Spleen (tissue), 11 donors: ENCODE results near the gene SYTL1. TPM values are rescaled to one million over a fixed set of nuclear protein-coding genes. Genes with fewer than 3 reads are reported as not detected.
A peak's percentile ranks its signal among the peaks of the same experiment; 100 is the strongest.

Source experiments
- DNase-seq: peaks from one replicate; pipeline ENCODE4 v3.0.0-alpha.2; 2020
- H3K27ac ChIP-seq, 8 donors: fragments of 200-600 bp; sonication (generic) in 7 of 8; 1 replicate in 4 of 8; 2 replicates in 4 of 8; pipeline versions ENCODE4 v1.5.0 to v1.8.0; 2016 to 2021; ENCODE audit warnings: inconsistent platforms in 4 of 8, mild to moderate bottlenecking in 4 of 8, moderate library complexity in 1 of 8
- H3K27me3 ChIP-seq, 7 donors: fragments of 200-600 bp; sonication (generic) in 6 of 7; replicated peaks in 1 of 7; 1 replicate in 4 of 7; 2 replicates in 3 of 7; pipeline versions ENCODE4 v1.5.0 to v1.8.0; 2016 to 2021; ENCODE audit warnings: inconsistent platforms in 3 of 7, mild to moderate bottlenecking in 1 of 7
- H3K36me3 ChIP-seq, 6 donors: fragments of 200-600 bp; sonication (generic) in 5 of 6; 1 replicate in 4 of 6; 2 replicates in 2 of 6; pipeline versions ENCODE4 v1.5.0 to v1.8.0; 2016 to 2021; ENCODE audit warnings: inconsistent platforms in 2 of 6
- H3K4me1 ChIP-seq, 6 donors: fragments of 200-600 bp; sonication (generic) in 5 of 6; 1 replicate in 3 of 6; 2 replicates in 3 of 6; pipeline versions ENCODE4 v1.5.0 to v1.8.0; 2016 to 2021; ENCODE audit warnings: inconsistent platforms in 3 of 6
- H3K4me3 ChIP-seq, 8 donors: fragments of 200-600 bp; sonication (generic) in 7 of 8; 1 replicate in 4 of 8; 2 replicates in 4 of 8; pipeline versions ENCODE4 v1.5.0 to v1.8.0; 2016 to 2021; ENCODE audit warnings: inconsistent platforms in 4 of 8, mild to moderate bottlenecking in 4 of 8, moderate library complexity in 2 of 8
- H3K9me3 ChIP-seq, 8 donors: fragments of 200-600 bp; sonication (generic) in 7 of 8; 1 replicate in 4 of 8; 2 replicates in 4 of 8; pipeline versions ENCODE4 v1.5.0 to v1.8.0; 2016 to 2021; ENCODE audit warnings: inconsistent platforms in 4 of 8
- POLR2A ChIP-seq, 3 donors: fragments of 450-650 bp; IDR thresholded peaks; one replicate each; pipeline ENCODE4 v1.5.1; 2017; ENCODE audit warnings: antibody characterized with exemption in 3 of 3, mild to moderate bottlenecking in 1 of 3
- POLR2AphosphoS5 ChIP-seq, 3 donors: sonication (generic); formaldehyde crosslinking; IDR thresholded peaks; one replicate each; pipeline ENCODE4 v1.5.1; 2017; ENCODE audit warnings: antibody characterized with exemption in 3 of 3
- WGBS, 5 donors: extraction: QIAGEN DNeasy Blood & Tissue Kit in 3 of 5; methylation state at CpG; one replicate each; pipeline versions ENCODE4 v1.1.5 to v1.1.7; 2013 to 2018; 5-methylcytosine and 5-hydroxymethylcytosine counted together
- intact Hi-C: fragments of 100-400 bp; cut with DNase I; formaldehyde crosslinking; loops from one replicate; pipeline ENCODE4 v1.15.0; 2023; ENCODE audit warnings: low total_unique reads
- polyA plus RNA-seq, 3 donors: library from polyadenylated mRNA; stranded (reverse); fragments of 200-250 nt; gene quantifications; one replicate each; pipeline ENCODE4 v1.2.1, GENCODE V29; 2013
- total RNA-seq, 7 donors: library from RNA; depleted of rRNA in 3 of 7; stranded (reverse); fragments of >200 nt in 3 of 7; fragmentation: NEBNext Ultra II Directional in 4 of 7; extraction: Animal tissue kit (Norgen Biotek cat#: 25700) in 4 of 7; gene quantifications; one replicate each; pipeline versions ENCODE4 v1.1.0 to v1.2.1, GENCODE V29; 2016 to 2021
- TF ChIP-seq, protein P1 (sequence below), 11 experiments: fragments of 200-600 bp in 7 of 11; fragments of 450-650 bp in 4 of 11; sonication (generic) in 4 of 11; IDR thresholded peaks in 8 of 11; conservative IDR thresholded peaks in 3 of 11; 1 replicate in 7 of 11; 2 replicates in 4 of 11; pipeline versions ENCODE4 v1.4.0 to v1.8.0; 2016 to 2021; ENCODE audit warnings: antibody characterized with exemption in 11 of 11, inconsistent platforms in 4 of 11, mild to moderate bottlenecking in 1 of 11
- donor health status: healthy with polysubstance abuse.
- donor health status: DM: no; HTN: no; CAD: no; lungs with moderate emphysema.
- donor health status: DM: no; HTN: no; CAD: no.
- donor health status: Bipolar disorder and iron deficiency.
- donor health status: healthy.
- donor health status: DM: no; HTN: no; CAD: no.
- donor health status: DM: yes; HTN: yes; CAD: no.

SYTL1 gene
- total and polyA plus RNA-seq, 10 donors: 54.9 to 208 (median 76.4) TPM

DNA sequence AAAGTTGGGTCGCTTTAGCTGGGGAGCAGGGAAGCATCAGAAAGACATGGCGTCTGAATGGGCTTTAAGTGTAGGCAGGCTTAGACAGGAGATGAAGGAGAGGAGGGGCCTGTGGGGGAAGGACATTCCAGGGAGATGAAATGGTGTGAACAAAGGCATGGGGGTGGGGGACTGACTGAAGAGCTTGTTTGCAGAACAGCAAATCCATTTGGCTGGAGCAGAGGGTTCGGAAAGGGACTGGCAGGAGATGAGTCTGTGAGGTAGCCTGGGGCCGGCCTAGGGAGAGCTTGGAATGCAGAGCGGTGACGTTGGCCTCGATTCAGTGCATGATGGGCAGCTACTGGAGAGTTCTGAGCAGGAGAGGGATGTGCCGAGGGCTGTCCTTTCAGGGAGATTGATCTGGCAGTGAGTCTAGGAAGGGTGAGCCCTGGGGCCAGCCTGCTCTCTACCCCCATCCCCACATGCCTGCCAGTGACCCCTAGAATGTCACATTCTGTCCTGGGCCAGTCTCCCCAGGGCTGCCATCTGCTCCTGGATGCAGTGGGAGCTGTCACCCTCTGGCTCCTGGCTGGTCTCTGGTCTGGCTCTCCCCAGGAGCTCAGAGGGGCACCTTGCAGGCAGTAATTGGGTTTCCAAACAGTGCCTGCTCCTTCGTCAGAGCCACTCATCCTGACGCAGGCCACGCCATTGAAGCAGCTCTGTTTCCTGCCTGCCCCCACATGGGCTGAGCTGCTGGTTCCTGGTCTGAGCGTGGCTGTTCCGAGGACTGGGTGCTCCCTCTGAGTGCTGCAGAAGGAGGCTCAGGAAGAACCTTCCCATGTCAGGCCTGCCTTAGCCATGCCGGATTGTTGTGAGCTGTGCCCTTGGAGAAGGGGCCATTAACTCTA is 42.2 kb upstream of the SYTL1 start:
- Histone ChIP-seq H3K27ac (peak overlapping the region; percentile 39 to 75 (median 60)), H3K36me3 (peaks cover 0 to 99% (median 82%) of the 10 kb centered on the region in 6 donors), H3K27me3 (no peaks in the 10 kb centered on the region), H3K4me3 (no peak overlapping the region), H3K9me3 (no peaks in the 10 kb centered on the region), H3K4me1 (peaks cover 7 to 39% (median 19%) of the 10 kb centered on the region in 6 donors)
- DNase-seq: no peak
- TF ChIP-seq, protein P1, sequence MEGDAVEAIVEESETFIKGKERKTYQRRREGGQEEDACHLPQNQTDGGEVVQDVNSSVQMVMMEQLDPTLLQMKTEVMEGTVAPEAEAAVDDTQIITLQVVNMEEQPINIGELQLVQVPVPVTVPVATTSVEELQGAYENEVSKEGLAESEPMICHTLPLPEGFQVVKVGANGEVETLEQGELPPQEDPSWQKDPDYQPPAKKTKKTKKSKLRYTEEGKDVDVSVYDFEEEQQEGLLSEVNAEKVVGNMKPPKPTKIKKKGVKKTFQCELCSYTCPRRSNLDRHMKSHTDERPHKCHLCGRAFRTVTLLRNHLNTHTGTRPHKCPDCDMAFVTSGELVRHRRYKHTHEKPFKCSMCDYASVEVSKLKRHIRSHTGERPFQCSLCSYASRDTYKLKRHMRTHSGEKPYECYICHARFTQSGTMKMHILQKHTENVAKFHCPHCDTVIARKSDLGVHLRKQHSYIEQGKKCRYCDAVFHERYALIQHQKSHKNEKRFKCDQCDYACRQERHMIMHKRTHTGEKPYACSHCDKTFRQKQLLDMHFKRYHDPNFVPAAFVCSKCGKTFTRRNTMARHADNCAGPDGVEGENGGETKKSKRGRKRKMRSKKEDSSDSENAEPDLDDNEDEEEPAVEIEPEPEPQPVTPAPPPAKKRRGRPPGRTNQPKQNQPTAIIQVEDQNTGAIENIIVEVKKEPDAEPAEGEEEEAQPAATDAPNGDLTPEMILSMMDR (IDR thresholded peaks at IDR 0.05 in 8 of 11, conservative IDR thresholded peaks at IDR 0.05 in 3 of 11): no peak
- TF ChIP-seq POLR2AphosphoS5 (IDR thresholded peaks at IDR 0.05) (peak in 2 of 3 donors; percentile 41 to 53), POLR2A (IDR thresholded peaks at IDR 0.05) (no peak)
- intact Hi-C loops: loop anchor here (2.0 kb wide), 2 partner anchors 93 to 307 kb away; partner anchors contain the start of gene GPR3
- 69 to 89% (median 71%) methylated on average over 10 to 14 of the region's 14 CpGs for WGBS, 5 donors

DNA sequence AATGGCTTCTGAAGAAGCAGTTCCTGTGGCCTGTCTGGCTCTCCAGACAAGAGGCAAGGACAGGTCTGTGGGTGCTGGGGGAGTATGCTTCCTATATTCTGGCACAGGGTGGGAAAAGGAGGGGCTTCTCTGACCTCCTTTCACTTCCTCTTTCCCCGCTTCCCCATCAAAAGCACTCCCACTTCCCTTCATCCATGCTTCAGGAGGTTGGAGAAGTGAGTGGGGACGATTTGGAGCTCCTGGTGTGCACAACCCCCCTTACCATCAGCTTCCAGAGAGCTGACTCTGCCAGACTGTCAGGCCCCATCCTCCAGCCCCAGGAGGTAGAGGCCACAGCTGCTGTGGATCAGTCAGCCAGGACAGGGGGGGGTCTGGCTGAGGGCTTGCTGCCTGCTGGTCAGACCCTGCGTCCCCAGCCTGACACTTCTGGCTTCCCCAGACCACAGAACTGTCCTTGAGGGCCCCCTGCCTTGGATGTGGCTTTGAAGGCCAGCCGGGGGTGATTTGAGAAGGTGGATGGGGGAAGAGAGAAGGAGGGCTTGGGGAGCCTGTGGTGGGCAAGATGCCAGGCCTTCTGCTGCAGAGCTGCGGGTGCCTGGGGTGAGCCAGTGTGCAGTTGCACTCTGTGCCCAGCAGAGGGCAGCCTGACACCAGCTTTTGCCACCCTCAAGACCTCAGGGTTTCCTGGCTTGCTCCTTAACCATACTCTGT is 41.3 kb upstream of the SYTL1 start:
- peaks cover 0 to 99% (median 83%) of the 10 kb centered on the region in 6 donors for H3K36me3 ChIP-seq
- no peak overlapping the region for H3K4me3 ChIP-seq
- no peaks in the 10 kb centered on the region for H3K9me3 ChIP-seq
- peak; percentile 93 for DNase-seq
- intact Hi-C loops: loop anchor here (2.0 kb wide), 1 partner anchor 92 kb away; the partner anchor contains the start of gene GPR3
- H3K27me3 ChIP-seq: no peaks in the 10 kb centered on the region
- 16 to 24% (median 18%) methylated on average over 5 of the region's 5 CpGs for WGBS, 5 donors
- TF ChIP-seq, protein P1 (IDR thresholded peaks at IDR 0.05 in 8 of 11, conservative IDR thresholded peaks at IDR 0.05 in 3 of 11): peak; percentile 98 to 100 (median 99)
- no peak for TF ChIP-seq POLR2A (IDR thresholded peaks at IDR 0.05)
- TF ChIP-seq POLR2AphosphoS5 (IDR thresholded peaks at IDR 0.05): peak; percentile 66 to 76 (median 70)
- peaks cover 7 to 39% (median 19%) of the 10 kb centered on the region in 6 donors for H3K4me1 ChIP-seq
- peak overlapping the region; percentile 39 to 75 (median 66) for H3K27ac ChIP-seq

DNA sequence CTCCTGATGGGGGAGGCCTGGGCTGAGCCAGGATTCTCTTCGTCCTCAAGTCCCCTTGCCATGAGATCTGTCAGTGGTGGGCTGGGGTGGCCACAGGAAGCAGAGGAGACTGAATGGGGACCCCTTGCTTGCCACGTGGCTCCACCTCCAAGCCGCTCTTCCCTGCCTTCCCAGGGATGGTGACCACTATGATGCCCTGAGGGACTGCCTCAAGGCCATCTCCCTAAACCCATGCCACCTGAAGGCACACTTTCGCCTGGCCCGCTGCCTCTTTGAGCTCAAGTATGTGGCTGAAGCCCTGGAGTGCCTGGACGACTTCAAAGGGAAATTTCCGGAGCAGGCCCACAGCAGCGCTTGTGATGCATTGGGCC is 40.8 kb upstream of the SYTL1 start:
- no peaks in the 10 kb centered on the region for H3K9me3 ChIP-seq
- H3K36me3 ChIP-seq: peaks cover 0 to 99% (median 82%) of the 10 kb centered on the region in 6 donors
- no peak overlapping the region for H3K4me3 ChIP-seq
- no peaks in the 10 kb centered on the region for H3K27me3 ChIP-seq
- peaks cover 7 to 39% (median 19%) of the 10 kb centered on the region in 6 donors for H3K4me1 ChIP-seq
- WGBS, 5 donors: 69 to 81% (median 77%) methylated on average over 6 to 8 of the region's 8 CpGs
- H3K27ac ChIP-seq: peak overlapping the region in 5 of 8 donors; percentile 65 to 75 (median 73)
- intact Hi-C loops: loop anchor here (2.0 kb wide), 1 partner anchor 92 kb away; the partner anchor contains the start of gene GPR3
- DNase-seq: no peak
- no peak for TF ChIP-seq POLR2AphosphoS5 (IDR thresholded peaks at IDR 0.05)
- TF ChIP-seq POLR2A (IDR thresholded peaks at IDR 0.05): no peak
- TF ChIP-seq, protein P1 (IDR thresholded peaks at IDR 0.05 in 8 of 11, conservative IDR thresholded peaks at IDR 0.05 in 3 of 11): peak in 3 of 11 experiments; percentile 3 to 61 (median 4)
